ENCODE data around the gene PARP9. TPM values are rescaled to one million over a fixed set of nuclear protein-coding genes. Genes with fewer than 3 reads are reported as not detected.

Gene PARP9
- total and polyA plus RNA-seq, 2 of the 8 experiments (the other 6 are each of a cell fraction or from before 2014, with no cell fraction given): 3.7 to 4.5 TPM

DNA sequence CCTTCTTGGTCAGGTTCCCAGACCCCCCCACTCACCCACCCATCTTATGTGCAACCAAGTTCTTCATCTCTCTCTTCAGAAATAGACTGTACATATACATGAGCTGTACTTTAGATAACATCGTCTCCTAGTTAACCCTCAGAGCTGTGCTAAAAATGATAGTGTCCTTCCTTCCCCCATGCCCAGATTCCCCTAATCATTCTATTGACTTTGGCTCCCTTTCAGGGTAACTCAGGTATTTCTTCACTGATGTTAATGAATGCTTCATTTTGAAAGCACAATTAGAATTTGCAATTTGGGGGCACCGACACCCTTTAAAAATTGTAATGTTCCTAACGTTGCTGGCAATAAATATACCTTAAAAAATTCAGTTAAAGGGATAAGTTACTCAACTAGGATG lies 10.9 kb downstream of the PARP9 start:
- Histone ChIP-seq H4K20me1 (replicated peaks in 1 of 2; ENCODE audit: control insufficient read depth in 1 of 2, insufficient read depth in 2 of 2, low read length in 2 of 2) (no peaks in the 10 kb centered on the region), H3K36me3 (ENCODE audit: control insufficient read depth in 2 of 4, insufficient read depth in 4 of 4, low read length in 3 of 4) (no peaks in the 10 kb centered on the region), H3K4ac (replicated peaks; ENCODE audit: insufficient read length, low read depth, low read length) (no peak overlapping the region), H2BK12ac (ENCODE audit: low read depth, low read length) (no peak overlapping the region), H2AFZ (ENCODE audit: low read length) (no peak overlapping the region), H4K5ac (ENCODE audit: insufficient read length, low read depth, low read length) (no peak overlapping the region), H3K14ac (ENCODE audit: insufficient read length) (no peak overlapping the region), H3K18ac (ENCODE audit: extremely low read depth, low read length) (no peak overlapping the region), H3K4me1 (replicated peaks in 1 of 4; ENCODE audit: control insufficient read depth in 3 of 4, insufficient read depth in 4 of 4, low read length in 3 of 4) (peaks cover 0 to 3% (median 0%) of the 10 kb centered on the region in 4 experiments; a peak in 1 of 7 replicates), H2BK15ac (ENCODE audit: low read length) (no peak overlapping the region), H3K27me3 (replicated peaks in 1 of 4; ENCODE audit: control insufficient read depth in 3 of 4, extremely low read depth in 1 of 4, insufficient read depth in 3 of 4, low read length in 3 of 4) (no peaks in the 10 kb centered on the region), H3K9me3 (ENCODE audit: insufficient read depth in 2 of 2, low read depth in 1 of 2, low read length in 1 of 2) (no peaks in the 10 kb centered on the region), H3K23me2 (ENCODE audit: low read depth, low read length) (no peaks in the 10 kb centered on the region), H3K79me2 (ENCODE audit: control insufficient read depth in 1 of 2, insufficient read depth in 2 of 2, low read length in 2 of 2) (no peaks in the 10 kb centered on the region), H3K4me3 (ENCODE audit: extremely low read depth in 1 of 4, insufficient read depth in 2 of 4, low read depth in 3 of 4, low read length in 4 of 4) (no peak overlapping the region), H2BK5ac (ENCODE audit: low read depth, low read length) (no peak overlapping the region), H3K9ac (replicated peaks in 1 of 4; ENCODE audit: extremely low read depth in 1 of 4, low read depth in 3 of 4, low read length in 3 of 4) (no peak overlapping the region), H3K79me1 (ENCODE audit: low read depth, low read length) (no peaks in the 10 kb centered on the region), H3K56ac (replicated peaks; ENCODE audit: insufficient read length, low read depth, low read length) (no peak overlapping the region), H2AK5ac (ENCODE audit: low read depth, low read length) (no peak overlapping the region), H4K8ac (ENCODE audit: extremely low read depth, insufficient read depth, low read length) (no peak overlapping the region), H3K23ac (ENCODE audit: insufficient read length) (no peak overlapping the region), H2BK120ac (replicated peaks; ENCODE audit: low read depth, low read length) (no peak overlapping the region), H3K4me2 (ENCODE audit: insufficient read depth in 1 of 2, low read depth in 2 of 2, low read length in 2 of 2) (no peak overlapping the region), H3K27ac (ENCODE audit: low read depth, low read length) (no peak overlapping the region), H4K91ac (replicated peaks; ENCODE audit: insufficient read length, low read length) (no peak overlapping the region), H2BK20ac (ENCODE audit: low read length) (0 out of 2 replicates have a peak overlapping the region, but pooled peaks have one; percentile 41)
- ChIA-PET POLR2A (ENCODE audit: partially characterized antibody) (interaction anchor here (1.2 kb wide), 1 partner anchor 64 kb away, joined by 3 read pairs; no protein-coding TSS in a partner anchor), CTCF (ENCODE audit: partially characterized antibody) (interaction anchor here (0.9 kb wide), 2 partner anchors 9 to 126 kb away, joined by 3 to 6 read pairs; no protein-coding TSS in a partner anchor)
- WGBS, 2 experiments (ENCODE audit: extremely low coverage in 1 of 2, insufficient coverage in 1 of 2, insufficient read length in 1 of 2, insufficient replicate concordance in 2 of 2, low coverage in 1 of 2, low lambda C conversion rate in 2 of 2, missing lambda C conversion rate in 1 of 2): 59% methylated on average over 3 of the region's 3 CpGs; no CpG with 5 or more reads in 1 of the 2 experiments
- TF ChIP-seq TAF7 (optimal IDR thresholded peaks at IDR 0.05; ENCODE audit: borderline replicate concordance, low read depth, low read length) (no peak), NRF1 (IDR thresholded peaks at IDR 0.05; ENCODE audit: low read depth, low read length) (no peak), SRF (IDR thresholded peaks at IDR 0.05; ENCODE audit: low read depth, low read length) (no peak)
- no peak for DNase-seq (ENCODE audit: low read depth in 1 of 2, low spot score in 2 of 2)
- no peak for FAIRE-seq
